ENCODE results near the gene NDST3.

The NDST3 gene

DNA sequence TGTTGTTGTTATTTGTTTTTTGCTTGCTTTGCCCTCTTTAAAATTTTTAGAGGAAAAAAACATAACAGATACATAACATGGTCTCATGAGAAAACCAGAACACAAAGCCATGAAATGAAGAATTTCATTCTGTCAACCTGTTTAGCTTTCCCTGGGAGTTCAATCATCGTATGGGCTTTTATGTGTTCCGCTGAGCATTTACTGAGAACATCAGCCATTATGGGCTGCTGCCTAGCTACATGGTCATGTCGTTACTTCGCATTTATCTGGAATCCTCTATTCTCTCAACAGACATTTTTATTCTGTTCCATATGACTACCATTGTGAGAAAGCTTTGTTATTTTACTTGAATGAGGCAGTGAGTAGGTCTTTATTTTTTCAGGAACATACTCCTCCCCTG lies 51.4 kb downstream of the NDST3 start:
- DNase-seq (ENCODE audit: low read depth), result no peak
- TF ChIP-seq CTCF (conservative IDR thresholded peaks at IDR 0.05; ENCODE audit: control insufficient read depth, insufficient read depth, low read depth, low read length), result no peak
- no peak overlapping the region for H3K4me3 ChIP-seq (ENCODE audit: control insufficient read depth, low read depth, low read length)

- no peak overlapping the region for H3K4me3 ChIP-seq (ENCODE audit: control insufficient read depth, low read depth, low read length)
- peak; percentile 44 for DNase-seq (ENCODE audit: low read depth)
- no peak for TF ChIP-seq CTCF (conservative IDR thresholded peaks at IDR 0.05; ENCODE audit: control insufficient read depth, insufficient read depth, low read depth, low read length)
These were observed 52.1 kb downstream of the NDST3 start for GRCh38 chr4:118086344-118086743.

GRCh38 chr4:118087366-118087765 lies 53.1 kb downstream of the NDST3 start:
- TF ChIP-seq CTCF (conservative IDR thresholded peaks at IDR 0.05; ENCODE audit: control insufficient read depth, insufficient read depth, low read depth, low read length), result no peak

GRCh38 chr4:118099106-118099505 lies 64.8 kb downstream of the NDST3 start:
- TF ChIP-seq CTCF (conservative IDR thresholded peaks at IDR 0.05; ENCODE audit: control insufficient read depth, insufficient read depth, low read depth, low read length), result no peak
- no peak overlapping the region for H3K4me3 ChIP-seq (ENCODE audit: control insufficient read depth, low read depth, low read length)
- DNase-seq (ENCODE audit: low read depth), result no peak

More at GRCh38 chr4:118087366-118087765, 53.1 kb downstream of the NDST3 start:
- H3K4me3 ChIP-seq (ENCODE audit: control insufficient read depth, low read depth, low read length), result no peak overlapping the region
- DNase-seq (ENCODE audit: low read depth), result no peak

- no peak for TF ChIP-seq CTCF (conservative IDR thresholded peaks at IDR 0.05; ENCODE audit: control insufficient read depth, insufficient read depth, low read depth, low read length)
- DNase-seq (ENCODE audit: low read depth), result no peak
- no peak overlapping the region for H3K4me3 ChIP-seq (ENCODE audit: control insufficient read depth, low read depth, low read length)
These were observed 67.9 kb downstream of the NDST3 start for GRCh38 chr4:118102195-118102594.

GRCh38 chr4:118112117-118113046 lies 78.1 kb downstream of the NDST3 start:
- no peak for TF ChIP-seq CTCF (conservative IDR thresholded peaks at IDR 0.05; ENCODE audit: control insufficient read depth, insufficient read depth, low read depth, low read length)
- H3K4me3 ChIP-seq (ENCODE audit: control insufficient read depth, low read depth, low read length), result no peak overlapping the region
- DNase-seq (ENCODE audit: low read depth), result peak; percentile 14

All from fibroblast of mammary gland (primary cell).